Muscle layer of duodenum (tissue), 2 donors: Measurements from ENCODE around the gene SH3BP5L.

Experiments
- H3K27ac ChIP-seq: one replicate; pipeline ENCODE4 v1.7.0; 2013; ENCODE audit warnings: mild to moderate bottlenecking, low read length
- H3K27me3 ChIP-seq: one replicate; pipeline ENCODE4 v1.7.0; 2013; ENCODE audit warnings: low read depth, mild to moderate bottlenecking, control low read depth, low read length
- H3K36me3 ChIP-seq, 2 donors: one replicate each; pipeline ENCODE4 v1.7.0; 2013; ENCODE audit warnings: low read length in 2 of 2, control low read depth in 1 of 2, mild to moderate bottlenecking in 1 of 2; ENCODE audit not compliant: insufficient read depth in 2 of 2, control insufficient read depth in 1 of 2
- H3K4me1 ChIP-seq, 2 donors: one replicate each; pipeline ENCODE4 v1.7.0; 2013; ENCODE audit warnings: low read length in 2 of 2, mild to moderate bottlenecking in 2 of 2, control low read depth in 1 of 2, moderate library complexity in 1 of 2; ENCODE audit not compliant: insufficient read depth in 2 of 2, control insufficient read depth in 1 of 2
- H3K4me3 ChIP-seq, 2 donors: one replicate each; pipeline ENCODE4 v1.7.0; 2013; ENCODE audit warnings: low read length in 2 of 2, low read depth in 1 of 2, mild to moderate bottlenecking in 1 of 2
- H3K9me3 ChIP-seq, 2 donors: one replicate each; pipeline ENCODE4 v1.7.0; 2013; ENCODE audit warnings: low read length in 2 of 2, control low read depth in 1 of 2, mild to moderate bottlenecking in 1 of 2; ENCODE audit not compliant: control insufficient read depth in 1 of 2
- donor health status: healthy.

The SH3BP5L gene

GRCh38 chr1:248858891-248859889 is 33.5 kb upstream of the SH3BP5L start, which contains the start of gene ZNF692:
Gene ZNF692, minus strand, starts transcription at chr1:248859085. Its CDS starts 776 bp downstream, at chr1:248858309.
- Histone ChIP-seq H3K27me3 (no peaks in the 10 kb centered on the region), H3K4me1 (peaks cover 15 to 24% of the 10 kb centered on the region in 2 donors), H3K27ac (peak within 1 kb of the TSS; percentile 95)

GRCh38 chr1:248858096-248858890 is 32.6 kb upstream of the SH3BP5L start:
- H3K4me1 ChIP-seq: peaks cover 15 to 17% of the 10 kb centered on the region in 2 donors
- peak overlapping the region; percentile 95 for H3K27ac ChIP-seq
- no peaks in the 10 kb centered on the region for H3K9me3 ChIP-seq

More at GRCh38 chr1:248858891-248859889, 33.5 kb upstream of the SH3BP5L start, which contains the start of gene ZNF692:
- Histone ChIP-seq H3K36me3 (peaks cover 0 to 8% of the 10 kb centered on the region in 2 donors), H3K4me3 (peak within 1 kb of the TSS; percentile 74 to 93), H3K9me3 (no peaks in the 10 kb centered on the region)

GRCh38 chr1:248857749-248858095 is 32.0 kb upstream of the SH3BP5L start:
- H3K4me3 ChIP-seq: peak overlapping the region; percentile 72 to 74
- H3K27me3 ChIP-seq: no peaks in the 10 kb centered on the region
- peaks cover 12% of the 10 kb centered on the region in 2 donors for H3K4me1 ChIP-seq
- peak overlapping the region; percentile 30 for H3K27ac ChIP-seq
- H3K9me3 ChIP-seq: no peaks in the 10 kb centered on the region
- H3K36me3 ChIP-seq: peaks cover 5 to 16% of the 10 kb centered on the region in 2 donors

More at GRCh38 chr1:248858096-248858890, 32.6 kb upstream of the SH3BP5L start:
- peak overlapping the region; percentile 72 to 74 for H3K4me3 ChIP-seq
- H3K27me3 ChIP-seq: no peaks in the 10 kb centered on the region
- peaks cover 5 to 15% of the 10 kb centered on the region in 2 donors for H3K36me3 ChIP-seq

- H3K36me3 ChIP-seq: peaks cover 5 to 16% of the 10 kb centered on the region in 2 donors
- H3K4me3 ChIP-seq: no peak overlapping the region
- no peaks in the 10 kb centered on the region for H3K27me3 ChIP-seq
- H3K4me1 ChIP-seq: peaks cover 8 to 9% of the 10 kb centered on the region in 2 donors
- peak overlapping the region; percentile 30 for H3K27ac ChIP-seq
- H3K9me3 ChIP-seq: no peaks in the 10 kb centered on the region
Observed at GRCh38 chr1:248857201-248857600, 31.5 kb upstream of the SH3BP5L start.

GRCh38 chr1:248856176-248856575 is 30.5 kb upstream of the SH3BP5L start:
- no peaks in the 10 kb centered on the region for H3K27me3 ChIP-seq
- no peak overlapping the region for H3K4me3 ChIP-seq
- H3K9me3 ChIP-seq: no peaks in the 10 kb centered on the region
- no peak overlapping the region for H3K27ac ChIP-seq
- peaks cover 5 to 17% of the 10 kb centered on the region in 2 donors for H3K36me3 ChIP-seq
- H3K4me1 ChIP-seq: peaks cover 8 to 9% of the 10 kb centered on the region in 2 donors

GRCh38 chr1:248855580-248855979 is 29.9 kb upstream of the SH3BP5L start:
- H3K27ac ChIP-seq: no peak overlapping the region
- H3K4me1 ChIP-seq: peaks cover 8 to 9% of the 10 kb centered on the region in 2 donors

GRCh38 chr1:248853663-248854375 is 28.1 kb upstream of the SH3BP5L start:
- Histone ChIP-seq H3K27ac (no peak overlapping the region), H3K9me3 (no peaks in the 10 kb centered on the region), H3K36me3 (peaks cover 15 to 36% of the 10 kb centered on the region in 2 donors), H3K4me1 (peaks cover 0 to 9% of the 10 kb centered on the region in 2 donors), H3K27me3 (no peaks in the 10 kb centered on the region), H3K4me3 (no peak overlapping the region)

More at GRCh38 chr1:248855580-248855979, 29.9 kb upstream of the SH3BP5L start:
- Histone ChIP-seq H3K9me3 (no peaks in the 10 kb centered on the region), H3K36me3 (peaks cover 5 to 19% of the 10 kb centered on the region in 2 donors), H3K27me3 (no peaks in the 10 kb centered on the region), H3K4me3 (no peak overlapping the region)

- Histone ChIP-seq H3K4me3 (no peak overlapping the region), H3K9me3 (no peaks in the 10 kb centered on the region), H3K27ac (no peak overlapping the region), H3K36me3 (peaks cover 20 to 46% of the 10 kb centered on the region in 2 donors), H3K27me3 (no peaks in the 10 kb centered on the region), H3K4me1 (peaks cover 0 to 7% of the 10 kb centered on the region in 2 donors)
Observed at GRCh38 chr1:248852481-248853405, 27.0 kb upstream of the SH3BP5L start.

GRCh38 chr1:248851390-248851789 is 25.7 kb upstream of the SH3BP5L start:
- Histone ChIP-seq H3K9me3 (no peaks in the 10 kb centered on the region), H3K27me3 (no peaks in the 10 kb centered on the region), H3K27ac (no peak overlapping the region), H3K4me1 (no peaks in the 10 kb centered on the region), H3K4me3 (no peak overlapping the region), H3K36me3 (peaks cover 28 to 60% of the 10 kb centered on the region in 2 donors)
